ENCODE results near the gene PLK3. TPM values are rescaled to one million over a fixed set of nuclear protein-coding genes. Genes with fewer than 3 reads are reported as not detected.

The PLK3 gene
- total RNA-seq, 1 experiment from 2014 or later = 68.0 TPM

DNA sequence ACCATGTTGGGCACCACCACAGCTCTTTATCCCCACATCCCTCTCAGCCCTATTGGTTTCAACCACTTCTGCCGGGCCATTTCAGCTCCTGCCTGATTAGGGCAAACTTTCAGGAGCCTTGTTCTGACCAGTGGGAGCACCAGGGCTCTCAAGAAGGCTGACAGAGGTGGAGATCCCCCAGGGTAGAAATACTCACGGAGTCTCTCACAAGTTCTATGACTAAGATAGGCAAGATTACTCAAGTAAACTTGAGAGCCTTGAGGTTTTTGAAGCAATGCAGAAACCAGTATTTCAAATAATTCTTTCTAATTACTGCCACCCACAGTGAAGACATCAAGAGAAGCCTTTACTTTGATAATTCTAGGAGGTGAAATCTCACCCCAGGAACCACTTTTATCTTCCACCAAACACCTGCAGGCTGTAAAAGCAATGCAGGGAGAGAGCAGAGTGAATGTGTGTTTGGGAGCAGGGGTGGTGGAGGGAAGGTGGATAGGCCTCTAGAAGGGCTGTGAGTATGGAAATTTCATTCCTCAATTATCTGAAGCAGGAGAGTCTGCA lies 49.5 kb downstream of the PLK3 start:
- no peaks in the 10 kb centered on the region for H3K4me1 Mint-ChIP-seq (ENCODE audit: insufficient read depth, unreplicated experiment)
- ChIA-PET CTCF (no interaction called here), POLR2A (no interaction called here)
- H3K27ac Mint-ChIP-seq (ENCODE audit: low read depth, unreplicated experiment) = no peak overlapping the region
- no TSS peak for BruUV-seq (replicated peaks)
- H3K9me3 Mint-ChIP-seq (ENCODE audit: unreplicated experiment) = no peaks in the 10 kb centered on the region
- H3K27me3 Mint-ChIP-seq (ENCODE audit: insufficient read depth, unreplicated experiment) = no peaks in the 10 kb centered on the region
- intact Hi-C loops (cut with micrococcal nuclease) = no loop called here
- H3K4me3 Mint-ChIP-seq (ENCODE audit: unreplicated experiment) = no peak overlapping the region
- no peak for DNase-seq (ENCODE audit: unreplicated experiment)
- H3K36me3 Mint-ChIP-seq (ENCODE audit: insufficient read depth, unreplicated experiment) = peaks cover 18% of the 10 kb centered on the region
- TF ChIP-seq, protein P1, sequence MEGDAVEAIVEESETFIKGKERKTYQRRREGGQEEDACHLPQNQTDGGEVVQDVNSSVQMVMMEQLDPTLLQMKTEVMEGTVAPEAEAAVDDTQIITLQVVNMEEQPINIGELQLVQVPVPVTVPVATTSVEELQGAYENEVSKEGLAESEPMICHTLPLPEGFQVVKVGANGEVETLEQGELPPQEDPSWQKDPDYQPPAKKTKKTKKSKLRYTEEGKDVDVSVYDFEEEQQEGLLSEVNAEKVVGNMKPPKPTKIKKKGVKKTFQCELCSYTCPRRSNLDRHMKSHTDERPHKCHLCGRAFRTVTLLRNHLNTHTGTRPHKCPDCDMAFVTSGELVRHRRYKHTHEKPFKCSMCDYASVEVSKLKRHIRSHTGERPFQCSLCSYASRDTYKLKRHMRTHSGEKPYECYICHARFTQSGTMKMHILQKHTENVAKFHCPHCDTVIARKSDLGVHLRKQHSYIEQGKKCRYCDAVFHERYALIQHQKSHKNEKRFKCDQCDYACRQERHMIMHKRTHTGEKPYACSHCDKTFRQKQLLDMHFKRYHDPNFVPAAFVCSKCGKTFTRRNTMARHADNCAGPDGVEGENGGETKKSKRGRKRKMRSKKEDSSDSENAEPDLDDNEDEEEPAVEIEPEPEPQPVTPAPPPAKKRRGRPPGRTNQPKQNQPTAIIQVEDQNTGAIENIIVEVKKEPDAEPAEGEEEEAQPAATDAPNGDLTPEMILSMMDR (IDR thresholded peaks at IDR 0.05; ENCODE audit: unreplicated experiment) = no peak

DNA sequence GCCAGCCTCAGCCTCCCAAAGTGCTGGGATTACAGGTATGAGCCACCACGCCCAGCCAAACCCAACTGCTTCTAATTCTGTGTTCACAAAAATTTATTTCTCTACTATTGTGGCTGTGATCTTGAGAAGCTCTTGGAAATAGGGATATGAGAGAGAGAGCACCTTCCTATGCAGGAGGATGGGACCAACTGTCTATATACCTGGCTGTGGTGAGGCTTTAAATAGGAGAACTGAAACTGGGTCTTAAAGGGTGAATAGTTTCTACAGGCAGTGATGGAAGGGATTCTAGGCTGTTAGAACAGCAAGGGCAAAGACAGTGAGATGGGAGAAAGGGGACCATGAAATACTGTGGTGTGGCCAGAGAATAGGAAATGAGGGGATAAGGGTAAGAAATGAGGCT lies 51.1 kb downstream of the PLK3 start:
- no peak for DNase-seq (ENCODE audit: unreplicated experiment)
- intact Hi-C loops (cut with micrococcal nuclease) = no loop called here
- Mint-ChIP-seq H3K4me1 (ENCODE audit: insufficient read depth, unreplicated experiment) (no peaks in the 10 kb centered on the region), H3K27ac (ENCODE audit: low read depth, unreplicated experiment) (no peak overlapping the region), H3K27me3 (ENCODE audit: insufficient read depth, unreplicated experiment) (no peaks in the 10 kb centered on the region), H3K36me3 (ENCODE audit: insufficient read depth, unreplicated experiment) (peaks cover 24% of the 10 kb centered on the region), H3K9me3 (ENCODE audit: unreplicated experiment) (no peaks in the 10 kb centered on the region), H3K4me3 (ENCODE audit: unreplicated experiment) (no peak overlapping the region)
- ChIA-PET POLR2A (interaction anchor here (0.6 kb wide), 1 partner anchor 19 kb away, joined by 3 read pairs; no protein-coding TSS in a partner anchor), CTCF (no interaction called here)
- BruUV-seq (replicated peaks) = no TSS peak
- TF ChIP-seq, protein P1 (IDR thresholded peaks at IDR 0.05; ENCODE audit: unreplicated experiment) = no peak

DNA sequence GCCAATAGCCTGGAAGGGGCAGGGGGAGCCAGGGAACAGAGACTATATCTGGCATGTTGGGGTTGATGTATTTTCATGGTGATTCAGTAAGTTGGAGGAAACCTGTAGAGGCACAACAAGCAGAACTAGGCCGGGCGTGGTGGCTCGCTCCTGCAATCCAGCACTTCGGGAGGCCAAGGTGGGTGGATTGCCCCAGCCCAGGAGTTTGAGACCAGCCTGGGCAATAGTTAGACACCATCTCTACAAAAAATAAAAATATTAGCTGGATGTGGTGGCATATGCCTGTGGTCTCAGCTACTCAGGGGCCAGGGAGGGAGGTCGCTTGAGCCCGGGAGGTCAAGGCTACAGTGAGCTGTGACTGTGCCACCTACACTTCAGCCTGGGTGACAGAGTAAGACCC lies 53.0 kb downstream of the PLK3 start:
- Mint-ChIP-seq H3K27ac (ENCODE audit: low read depth, unreplicated experiment) (no peak overlapping the region), H3K9me3 (ENCODE audit: unreplicated experiment) (no peaks in the 10 kb centered on the region), H3K4me1 (ENCODE audit: insufficient read depth, unreplicated experiment) (no peaks in the 10 kb centered on the region), H3K27me3 (ENCODE audit: insufficient read depth, unreplicated experiment) (no peaks in the 10 kb centered on the region), H3K4me3 (ENCODE audit: unreplicated experiment) (no peak overlapping the region), H3K36me3 (ENCODE audit: insufficient read depth, unreplicated experiment) (peaks cover 34% of the 10 kb centered on the region)
- intact Hi-C loops (cut with micrococcal nuclease) = no loop called here
- BruUV-seq (replicated peaks) = no TSS peak
- DNase-seq (ENCODE audit: unreplicated experiment) = no peak
- TF ChIP-seq, protein P1 (IDR thresholded peaks at IDR 0.05; ENCODE audit: unreplicated experiment) = no peak
- ChIA-PET POLR2A (interaction anchor here (0.7 to 1.2 kb wide), 2 partner anchors 9 to 226 kb away, joined by 3 to 4 read pairs; no protein-coding TSS in a partner anchor), CTCF (interaction anchor here (0.6 to 1.4 kb wide), 3 partner anchors 17 to 1565 kb away, joined by 3 to 8 read pairs (median 3); no protein-coding TSS in a partner anchor)

DNA sequence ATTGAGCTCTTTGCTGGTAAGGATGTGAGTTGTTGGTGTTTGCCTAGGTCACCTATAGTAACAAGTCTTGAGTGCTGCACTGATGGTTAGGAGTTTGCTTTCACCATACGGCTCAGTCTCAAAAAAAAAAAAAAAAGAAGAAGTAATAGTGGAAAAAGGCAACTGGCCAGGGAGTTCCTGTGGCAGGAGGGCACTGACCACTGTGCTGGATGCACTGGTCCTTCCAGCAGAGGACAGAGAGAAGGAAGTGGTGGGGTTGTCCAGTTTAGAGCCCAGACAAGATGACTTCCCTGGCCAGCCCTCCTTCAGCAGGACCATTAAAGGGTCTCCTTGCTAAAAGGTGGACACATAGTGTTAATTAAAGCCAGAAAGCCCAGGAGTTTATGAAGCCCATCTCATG lies 54.8 kb downstream of the PLK3 start:
- Mint-ChIP-seq H3K4me3 (ENCODE audit: unreplicated experiment) (no peak overlapping the region), H3K27me3 (ENCODE audit: insufficient read depth, unreplicated experiment) (no peaks in the 10 kb centered on the region), H3K4me1 (ENCODE audit: insufficient read depth, unreplicated experiment) (no peaks in the 10 kb centered on the region), H3K36me3 (ENCODE audit: insufficient read depth, unreplicated experiment) (peaks cover 40% of the 10 kb centered on the region), H3K27ac (ENCODE audit: low read depth, unreplicated experiment) (no peak overlapping the region), H3K9me3 (ENCODE audit: unreplicated experiment) (no peaks in the 10 kb centered on the region)
- no TSS peak for BruUV-seq (replicated peaks)
- intact Hi-C loops (cut with micrococcal nuclease) = no loop called here
- POLR2A ChIA-PET = no interaction called here
- TF ChIP-seq, protein P1 (IDR thresholded peaks at IDR 0.05; ENCODE audit: unreplicated experiment) = no peak
- DNase-seq (ENCODE audit: unreplicated experiment) = no peak
- CTCF ChIA-PET = interaction anchor here (0.6 to 0.7 kb wide), 3 partner anchors 149 to 339 kb away, joined by 3 read pairs; no protein-coding TSS in a partner anchor

Other genes starting within 250 kb of the PLK3 start
- 2.2 TPM in 2 replicates for gene TMEM53, start 125.9 kb upstream of the PLK3 start, total RNA-seq (2022)
- gene ARMH1, start 125.7 kb upstream of the PLK3 start, total RNA-seq (2022) = 0.65 and 0.96 TPM in 2 replicates
- not detected in 2 replicates for gene RNU5D-1, start 69.2 kb upstream of the PLK3 start, total RNA-seq (2022)
- 20.8 and 25.1 TPM in 2 replicates for gene KIF2C, start 60.5 kb upstream of the PLK3 start, total RNA-seq (2022)
- gene RPS8, start 24.8 kb upstream of the PLK3 start, total RNA-seq (2022) = 2,454 and 2,713 TPM in 2 replicates
- gene BEST4, start 12.2 kb upstream of the PLK3 start, total RNA-seq (2022) = 0.35 and 0.49 TPM in 2 replicates
- not detected in 2 replicates for gene DYNLT4, start 7.0 kb downstream of the PLK3 start, total RNA-seq (2022)
- 11.7 and 15.5 TPM in 2 replicates for gene BTBD19, start 8.1 kb downstream of the PLK3 start, total RNA-seq (2022)
- 0.56 and 0.79 TPM in 2 replicates for gene PTCH2, start 42.9 kb downstream of the PLK3 start, total RNA-seq (2022)
- gene EIF2B3, start 186.2 kb downstream of the PLK3 start, total RNA-seq (2022) = 49.4 and 55.5 TPM in 2 replicates
- 20.2 and 29.2 TPM in 2 replicates for gene HECTD3, start 210.9 kb downstream of the PLK3 start, total RNA-seq (2022)
- 76.9 and 84.7 TPM in 2 replicates for gene UROD, start 211.9 kb downstream of the PLK3 start, total RNA-seq (2022)

Measured in MCF 10A (cell line).